Mucosa of descending colon (tissue), 3 donors: Measurements from ENCODE around the gene SECISBP2. TPM values are rescaled to one million over a fixed set of nuclear protein-coding genes. Genes with fewer than 3 reads are reported as not detected.

Experiments
- ATAC-seq: fragments of 200-7000 bp; cut with Tn5 transposase; one replicate; pipeline ENCODE4 v1.9.1; 2020; ENCODE audit warnings: mild to moderate bottlenecking, moderate library complexity
- DNase-seq, 3 donors: peaks; one replicate each; pipeline ENCODE4 v3.0.0-alpha.2; 2020
- H3K36me3 ChIP-seq: fragments of 200-600 bp; one replicate; pipeline ENCODE4 v1.8.0; 2021; ENCODE audit warnings: low read depth, mild to moderate bottlenecking
- H3K4me1 ChIP-seq: fragments of 200-600 bp; one replicate; pipeline ENCODE4 v1.8.0; 2021; ENCODE audit warnings: low read depth, mild to moderate bottlenecking
- H3K4me3 ChIP-seq: fragments of 200-600 bp; one replicate; pipeline ENCODE4 v1.8.0; 2021; ENCODE audit warnings: mild to moderate bottlenecking
- H3K9me3 ChIP-seq: fragments of 200-600 bp; one replicate; pipeline ENCODE4 v1.8.0; 2021; ENCODE audit warnings: mild to moderate bottlenecking
- intact Hi-C, 2 donors: fragments of 100-400 bp; cut with DNase I in 1 of 2; cut with micrococcal nuclease in 1 of 2; formaldehyde crosslinking; loops; one replicate each; pipeline versions ENCODE4 v1.11.0 to v1.11.1; 2022; cut with DNase I, micrococcal nuclease
- total RNA-seq, 3 donors: library from RNA; stranded (reverse); fragmentation: NEBNext Ultra II Directional in 2 of 3; extraction: Animal tissue kit (Norgen Biotek cat#: 25700) in 2 of 3; gene quantifications; one replicate each; pipeline versions ENCODE4 v1.2.1 to v1.2.4, GENCODE V29; 2021 to 2023
- TF ChIP-seq, protein P1 (sequence below): fragments of 200-600 bp; IDR thresholded peaks from one replicate; pipeline ENCODE4 v1.8.0; 2022; ENCODE audit warnings: antibody characterized with exemption, mild to moderate bottlenecking
- donor health status: DM: no; HTN: no; CAD: no; lungs with moderate emphysema.
- donor health status: DM: no; HTN: no; CAD: no.
- donor health status: DM: no; HTN: yes; CAD: no.

SECISBP2 gene
- total RNA-seq, 3 donors from 2014 or later: 49.4 to 68.0 (median 50.2) TPM

- no peaks in the 10 kb centered on the region for H3K36me3 ChIP-seq
- no peak for ATAC-seq
These were observed 71.8 kb downstream of the SECISBP2 start for GRCh38 chr9:89390068-89390555.

DNA sequence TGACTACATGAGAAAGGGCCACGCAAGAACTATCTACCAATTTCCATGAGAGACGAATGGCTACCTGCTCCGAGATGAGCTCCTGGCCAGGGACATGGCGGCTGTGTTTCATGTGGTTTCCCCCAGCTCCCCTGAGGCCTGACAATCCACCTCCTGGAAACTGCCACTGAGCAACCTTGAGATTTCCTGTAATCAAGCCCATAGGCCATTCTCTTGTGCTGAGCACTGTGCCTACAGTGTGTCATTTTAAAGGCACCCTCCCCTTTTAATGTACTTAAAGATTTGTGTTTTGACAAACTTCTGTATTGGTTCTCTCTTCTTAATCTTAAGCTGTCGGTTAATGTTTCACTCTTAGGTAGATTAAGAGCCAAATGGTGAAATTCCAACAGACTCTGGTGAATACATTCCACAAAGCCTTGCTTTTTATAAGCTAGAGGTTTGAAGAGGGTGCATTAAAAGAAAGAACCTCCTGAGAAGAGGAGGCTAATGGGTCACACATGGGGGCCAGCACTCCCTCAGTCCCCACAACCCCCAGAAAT, 72.3 kb downstream of the SECISBP2 start:
- intact Hi-C loops: no loop called here
- no peaks in the 10 kb centered on the region for H3K9me3 ChIP-seq
- no peak for ATAC-seq
- TF ChIP-seq, protein P1, sequence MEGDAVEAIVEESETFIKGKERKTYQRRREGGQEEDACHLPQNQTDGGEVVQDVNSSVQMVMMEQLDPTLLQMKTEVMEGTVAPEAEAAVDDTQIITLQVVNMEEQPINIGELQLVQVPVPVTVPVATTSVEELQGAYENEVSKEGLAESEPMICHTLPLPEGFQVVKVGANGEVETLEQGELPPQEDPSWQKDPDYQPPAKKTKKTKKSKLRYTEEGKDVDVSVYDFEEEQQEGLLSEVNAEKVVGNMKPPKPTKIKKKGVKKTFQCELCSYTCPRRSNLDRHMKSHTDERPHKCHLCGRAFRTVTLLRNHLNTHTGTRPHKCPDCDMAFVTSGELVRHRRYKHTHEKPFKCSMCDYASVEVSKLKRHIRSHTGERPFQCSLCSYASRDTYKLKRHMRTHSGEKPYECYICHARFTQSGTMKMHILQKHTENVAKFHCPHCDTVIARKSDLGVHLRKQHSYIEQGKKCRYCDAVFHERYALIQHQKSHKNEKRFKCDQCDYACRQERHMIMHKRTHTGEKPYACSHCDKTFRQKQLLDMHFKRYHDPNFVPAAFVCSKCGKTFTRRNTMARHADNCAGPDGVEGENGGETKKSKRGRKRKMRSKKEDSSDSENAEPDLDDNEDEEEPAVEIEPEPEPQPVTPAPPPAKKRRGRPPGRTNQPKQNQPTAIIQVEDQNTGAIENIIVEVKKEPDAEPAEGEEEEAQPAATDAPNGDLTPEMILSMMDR: no peak
- no peaks in the 10 kb centered on the region for H3K4me1 ChIP-seq
- no peak overlapping the region for H3K4me3 ChIP-seq
- DNase-seq: no peak
- no peaks in the 10 kb centered on the region for H3K36me3 ChIP-seq

More at GRCh38 chr9:89390068-89390555, 71.8 kb downstream of the SECISBP2 start:
- Histone ChIP-seq H3K4me3 (no peak overlapping the region), H3K9me3 (no peaks in the 10 kb centered on the region), H3K4me1 (no peaks in the 10 kb centered on the region)
- intact Hi-C loops: no loop called here
- TF ChIP-seq, protein P1: no peak
- DNase-seq: no peak

DNA sequence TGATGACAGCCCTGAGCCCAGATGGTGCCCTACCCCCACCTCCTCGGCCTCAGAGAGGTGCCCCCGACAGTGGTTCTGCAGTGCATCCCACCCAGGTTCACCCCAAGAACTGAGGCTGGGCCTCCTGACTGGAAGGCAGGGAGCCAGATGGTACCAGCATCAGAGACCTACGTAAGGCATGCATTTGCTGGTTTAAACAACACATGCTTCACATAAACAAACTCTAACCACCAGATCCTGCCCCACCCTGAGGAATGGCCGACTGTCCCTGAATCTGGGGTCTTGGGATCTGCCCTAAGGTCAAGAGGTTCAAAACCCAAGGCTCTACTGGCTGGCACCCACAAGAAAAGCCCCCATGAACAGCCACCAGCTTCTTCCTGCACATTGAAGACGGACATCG, 73.3 kb downstream of the SECISBP2 start:
- TF ChIP-seq, protein P1: no peak
- H3K4me3 ChIP-seq: no peak overlapping the region
- H3K36me3 ChIP-seq: no peaks in the 10 kb centered on the region
- ATAC-seq: no peak
- intact Hi-C loops: no loop called here
- H3K9me3 ChIP-seq: no peaks in the 10 kb centered on the region
- no peaks in the 10 kb centered on the region for H3K4me1 ChIP-seq
- no peak for DNase-seq

DNA sequence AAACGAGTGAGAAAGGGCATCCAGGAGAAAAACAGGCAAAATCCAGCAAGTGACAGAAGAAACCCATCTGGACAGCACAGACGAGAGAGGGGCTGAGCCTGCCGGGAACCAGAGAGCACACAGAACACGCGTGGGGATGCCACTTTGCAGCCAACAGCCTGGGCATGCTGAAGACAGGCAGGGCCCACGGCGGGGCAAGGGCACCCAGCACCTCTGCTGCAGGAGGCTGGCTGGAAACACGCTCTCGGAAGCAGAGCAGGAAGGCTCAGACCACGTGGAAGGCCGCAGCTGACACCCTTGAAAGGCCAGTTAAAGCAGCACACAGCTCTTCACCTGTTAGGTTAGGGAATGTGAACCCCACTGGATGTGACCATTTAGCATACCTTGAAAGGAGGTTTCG, 76.1 kb downstream of the SECISBP2 start:
- Histone ChIP-seq H3K4me3 (no peak overlapping the region), H3K36me3 (no peaks in the 10 kb centered on the region), H3K4me1 (no peaks in the 10 kb centered on the region), H3K9me3 (no peaks in the 10 kb centered on the region)
- DNase-seq (no peak), ATAC-seq (no peak)
- TF ChIP-seq, protein P1: no peak
- intact Hi-C loops: no loop called here

DNA sequence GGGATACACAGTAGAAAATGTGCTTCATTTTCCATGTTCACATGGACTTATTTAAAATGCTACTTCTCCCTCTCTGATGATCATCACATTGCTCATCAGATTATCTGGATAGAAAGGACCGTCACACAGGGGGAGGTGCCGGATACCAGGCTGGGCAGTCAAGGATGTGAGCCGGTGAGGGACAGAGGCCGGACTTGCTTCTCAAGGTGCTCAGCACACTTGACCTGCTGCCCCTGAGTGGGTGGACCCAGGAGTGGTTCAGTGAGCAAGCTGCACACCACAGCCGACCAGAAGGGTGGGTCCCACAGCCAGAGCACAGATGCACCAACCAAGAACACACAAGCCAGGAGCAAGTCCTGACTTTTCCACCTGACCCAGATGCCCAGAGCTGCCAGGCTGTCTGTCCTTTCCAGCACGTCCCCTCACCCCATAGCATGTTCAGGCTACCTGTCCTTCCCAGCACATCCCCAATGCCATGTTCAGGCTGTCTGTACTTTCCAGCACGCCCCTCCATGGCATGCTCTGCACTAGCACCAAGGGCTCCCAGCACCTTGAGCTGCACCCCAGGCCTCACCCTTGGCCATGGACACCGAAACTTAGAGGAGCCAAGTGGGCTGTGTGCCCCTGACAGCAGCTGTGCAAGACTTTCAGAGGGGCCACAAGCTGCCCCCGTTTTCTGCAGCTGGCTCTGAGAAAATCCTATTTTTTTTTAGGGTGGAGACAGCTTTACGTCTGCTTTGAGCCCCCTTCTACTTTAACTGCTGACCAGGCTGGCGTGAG, 77.8 kb downstream of the SECISBP2 start:
- H3K36me3 ChIP-seq: no peaks in the 10 kb centered on the region
- H3K4me3 ChIP-seq: no peak overlapping the region
- no peaks in the 10 kb centered on the region for H3K9me3 ChIP-seq
- ATAC-seq: no peak
- TF ChIP-seq, protein P1: no peak
- intact Hi-C loops: no loop called here
- no peaks in the 10 kb centered on the region for H3K4me1 ChIP-seq
- peak in 1 of 3 donors; percentile 41 for DNase-seq
